ENCODE data around the gene SLC31A2. TPM values are rescaled to one million over a fixed set of nuclear protein-coding genes. Genes with fewer than 3 reads are reported as not detected.

The SLC31A2 gene
- total RNA-seq, 8 experiments from 2014 or later, result 0.87 to 10.1 (median 1.7) TPM

DNA sequence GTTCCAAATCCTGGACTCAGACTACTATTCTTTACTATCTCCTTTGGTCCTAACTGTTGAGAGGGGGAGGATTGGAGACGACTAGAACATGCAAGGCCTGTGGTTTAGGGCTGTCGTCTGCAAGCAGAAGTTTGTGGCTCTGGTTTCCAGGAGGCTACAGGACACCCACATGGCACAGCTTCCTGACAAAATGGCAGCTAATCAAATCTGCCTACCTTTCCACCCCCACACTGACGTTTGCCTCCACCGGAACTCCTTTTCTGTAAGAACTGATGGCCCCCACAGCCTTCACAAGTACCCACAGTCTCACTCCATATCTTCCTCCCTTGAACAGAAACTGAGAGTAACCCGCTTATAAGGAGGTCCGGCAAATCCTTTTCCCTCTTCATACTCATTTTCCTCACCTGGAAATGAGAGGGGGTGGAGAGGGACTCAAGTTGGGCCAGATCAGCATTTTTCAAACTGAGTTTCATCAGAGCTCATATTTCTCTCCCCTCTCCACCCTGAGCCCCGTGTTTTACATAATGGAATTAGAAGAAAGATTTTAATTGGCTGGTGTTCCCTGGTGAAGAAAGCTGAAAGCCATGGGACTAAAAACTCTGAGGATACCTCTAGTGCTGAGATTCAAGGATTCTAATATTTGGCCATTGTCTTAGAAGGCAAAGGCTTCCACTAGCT lies 5.2 kb downstream of the SLC31A2 start:
- H3K4me1 ChIP-seq (replicated peaks in 1 of 2), result peaks cover under 1 to 11% of the 10 kb centered on the region in 2 donors
- no peak overlapping the region for H3K27ac ChIP-seq
- in situ Hi-C loops (cut with MboI; ENCODE audit: low pct_unique_long_range_greater_than_20kb in 2 of 9, low sequenced_read_pairs in 9 of 9, unreplicated experiment in 9 of 9), result no loop called here
- H3K4me3 ChIP-seq, result no peak overlapping the region
- ATAC-seq (replicated peaks in 6 of 8), result peak in 3 of 8 experiments; percentile 19 to 58 (median 48)
- WGBS, 10 experiments, result 20 to 66% (median 50%) methylated on average over 1 to 7 of the region's 7 CpGs; no CpG with 5 or more reads in 1 of the 10 experiments

DNA sequence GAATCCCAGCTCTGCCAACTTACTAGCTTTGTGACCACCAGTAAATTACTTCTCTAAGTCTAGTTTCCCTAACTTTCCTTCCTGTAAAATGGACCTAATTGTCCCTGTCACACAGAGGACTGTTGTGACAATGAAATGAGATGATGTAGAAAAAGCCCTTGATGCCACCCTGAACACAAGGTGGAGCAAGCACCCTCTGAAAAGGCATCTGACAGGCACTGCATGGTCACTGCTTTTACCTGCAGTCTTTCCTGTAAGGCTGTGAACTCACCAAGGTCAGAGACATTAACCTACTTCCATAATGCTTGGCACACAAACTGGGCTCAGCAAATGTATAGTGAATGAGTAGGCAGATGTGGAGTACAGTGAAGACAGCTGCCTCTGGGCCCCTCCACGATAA lies 6.1 kb downstream of the SLC31A2 start:
- ATAC-seq (replicated peaks in 6 of 8), result no peak
- peaks cover 5 to 14% of the 10 kb centered on the region in 2 donors for H3K4me1 ChIP-seq (replicated peaks in 1 of 2)
- in situ Hi-C loops (cut with MboI; ENCODE audit: low pct_unique_long_range_greater_than_20kb in 2 of 9, low sequenced_read_pairs in 9 of 9, unreplicated experiment in 9 of 9), result no loop called here
- no peak overlapping the region for H3K4me3 ChIP-seq
- 0 to 83% (median 80%) methylated on average over 1 of the region's 1 CpG; no CpG with 5 or more reads in 7 of the 10 experiments for WGBS, 10 experiments
- no peak overlapping the region for H3K27ac ChIP-seq

DNA sequence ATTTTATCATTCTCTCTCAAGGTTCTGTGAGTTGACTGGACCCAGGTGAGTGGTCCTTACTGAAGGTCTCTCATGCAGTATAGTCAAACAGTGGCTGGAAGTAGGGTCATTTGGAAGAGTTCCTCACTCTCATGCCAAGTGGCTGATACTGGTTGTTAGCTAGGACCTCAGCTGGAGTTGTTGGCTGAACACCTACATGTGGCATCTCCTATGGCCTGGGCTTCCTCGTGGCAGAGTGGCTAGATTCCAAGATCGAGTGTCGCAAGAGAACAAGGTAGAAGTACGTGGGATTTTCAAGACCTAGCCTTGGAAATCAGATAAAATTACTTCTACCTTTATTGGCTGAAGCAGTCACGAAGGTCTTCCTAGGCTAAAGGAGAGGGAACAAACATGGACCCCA lies 7.6 kb downstream of the SLC31A2 start:
- Histone ChIP-seq H3K27ac (no peak overlapping the region), H3K4me3 (no peak overlapping the region), H3K4me1 (replicated peaks in 1 of 2) (peaks cover 5 to 14% of the 10 kb centered on the region in 2 donors)
- WGBS, 10 experiments, result 71 to 100% (median 92%) methylated on average over 1 to 5 of the region's 5 CpGs; no CpG with 5 or more reads in 2 of the 10 experiments
- in situ Hi-C loops (cut with MboI; ENCODE audit: low pct_unique_long_range_greater_than_20kb in 2 of 9, low sequenced_read_pairs in 9 of 9, unreplicated experiment in 9 of 9), result no loop called here
- ATAC-seq (replicated peaks in 6 of 8), result no peak

DNA sequence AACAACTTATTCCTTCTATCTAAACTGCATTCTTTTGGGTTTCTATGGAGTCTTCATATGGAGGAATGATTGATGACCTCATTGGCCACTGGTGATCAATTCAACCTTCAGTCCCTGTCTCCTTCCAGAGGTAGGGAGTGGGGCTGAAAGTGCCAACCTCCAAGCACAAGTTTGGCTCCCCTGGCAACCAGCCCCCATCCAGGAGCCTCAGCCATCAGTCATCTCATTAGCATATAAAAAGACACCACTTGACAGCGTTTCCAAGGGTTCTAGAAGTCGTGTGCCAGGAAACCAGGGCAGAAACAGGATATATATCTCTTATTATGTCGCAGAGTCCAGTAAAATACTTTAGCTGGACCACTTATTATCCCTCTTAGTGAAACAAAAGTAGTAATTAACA lies 9.8 kb downstream of the SLC31A2 start:
- Histone ChIP-seq H3K27ac (no peak overlapping the region), H3K4me1 (replicated peaks in 1 of 2) (peaks cover 5 to 14% of the 10 kb centered on the region in 2 donors), H3K4me3 (no peak overlapping the region)
- peak in 5 of 8 experiments; percentile 77 to 92 (median 81) for ATAC-seq (replicated peaks in 6 of 8)
- 0 to 58% (median 24%) methylated on average over 1 to 3 of the region's 3 CpGs; no CpG with 5 or more reads in 4 of the 10 experiments for WGBS, 10 experiments
- in situ Hi-C loops (cut with MboI; ENCODE audit: low pct_unique_long_range_greater_than_20kb in 2 of 9, low sequenced_read_pairs in 9 of 9, unreplicated experiment in 9 of 9), result no loop called here

DNA sequence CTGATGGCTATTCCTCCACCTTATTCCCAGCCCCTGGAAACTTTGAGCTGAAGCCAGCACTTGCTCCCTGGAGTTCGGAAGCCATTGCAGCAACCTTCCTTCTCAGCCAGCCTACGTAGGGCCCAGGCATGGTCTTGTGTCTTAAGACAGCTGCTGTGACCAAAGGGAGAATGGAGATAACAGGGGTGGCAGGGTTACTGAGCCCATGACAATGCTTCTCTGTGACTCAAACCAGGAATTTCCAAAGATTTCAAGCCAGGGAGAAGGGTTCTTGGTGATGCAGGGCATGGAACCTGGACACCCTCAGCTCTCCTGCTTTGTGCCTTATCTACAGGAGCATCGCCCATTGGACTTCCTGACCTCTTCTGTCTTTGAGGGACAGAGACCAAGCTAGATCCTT lies 12.2 kb downstream of the SLC31A2 start:
- Histone ChIP-seq H3K27ac (no peak overlapping the region), H3K4me3 (no peak overlapping the region), H3K4me1 (replicated peaks in 1 of 2) (peaks cover 5 to 14% of the 10 kb centered on the region in 2 donors)
- 0 to 100% (median 100%) methylated on average over 1 to 2 of the region's 3 CpGs; no CpG with 5 or more reads in 4 of the 10 experiments for WGBS, 10 experiments
- in situ Hi-C loops (cut with MboI; ENCODE audit: low pct_unique_long_range_greater_than_20kb in 2 of 9, low sequenced_read_pairs in 9 of 9, unreplicated experiment in 9 of 9), result no loop called here
- no peak for ATAC-seq (replicated peaks in 6 of 8)

DNA sequence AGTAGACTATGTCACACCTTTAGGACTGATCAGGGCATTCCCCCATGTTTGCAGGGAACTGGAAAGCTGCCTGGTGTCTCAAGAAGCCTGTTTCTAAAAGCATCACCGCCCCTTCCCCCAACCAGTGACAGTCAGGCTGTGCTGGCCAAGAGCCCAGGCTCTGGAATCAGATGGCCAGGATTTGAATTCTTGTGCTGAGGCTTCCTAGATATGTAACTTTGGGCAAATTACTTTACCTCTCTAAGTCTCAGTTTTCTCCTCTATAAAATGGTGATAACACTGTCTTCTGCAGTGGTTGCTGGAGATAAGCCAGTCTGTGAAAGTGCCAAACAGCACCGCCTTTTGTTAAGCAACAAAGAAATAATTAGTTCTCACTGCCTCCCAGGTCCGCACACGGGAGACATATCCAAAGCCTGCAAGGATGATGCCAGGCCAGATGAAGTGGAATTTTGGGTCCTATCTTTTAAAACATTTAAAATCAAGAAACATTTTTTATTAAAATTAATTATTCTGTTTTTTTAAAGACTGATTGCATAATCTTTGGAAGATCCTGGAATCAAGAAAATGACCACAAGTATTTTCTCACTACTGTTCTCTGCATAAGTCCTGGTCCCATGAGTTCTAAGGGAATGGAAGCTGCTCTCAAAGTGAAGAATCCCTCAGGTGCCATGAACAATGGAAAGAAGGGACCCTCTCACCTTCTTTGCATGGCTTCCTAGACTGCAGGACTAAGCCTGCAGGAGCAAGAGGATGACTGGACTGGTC lies 13.9 kb downstream of the SLC31A2 start:
- ATAC-seq (replicated peaks in 6 of 8), result peak in 2 of 8 experiments; percentile 32 to 34
- WGBS, 10 experiments, result 40 to 100% (median 82%) methylated on average over 1 to 4 of the region's 4 CpGs; no CpG with 5 or more reads in 3 of the 10 experiments
- in situ Hi-C loops (cut with MboI; ENCODE audit: low pct_unique_long_range_greater_than_20kb in 2 of 9, low sequenced_read_pairs in 9 of 9, unreplicated experiment in 9 of 9), result no loop called here
- no peak overlapping the region for H3K27ac ChIP-seq
- H3K4me3 ChIP-seq, result no peak overlapping the region
- H3K4me1 ChIP-seq (replicated peaks in 1 of 2), result peaks cover 5 to 14% of the 10 kb centered on the region in 2 donors

DNA sequence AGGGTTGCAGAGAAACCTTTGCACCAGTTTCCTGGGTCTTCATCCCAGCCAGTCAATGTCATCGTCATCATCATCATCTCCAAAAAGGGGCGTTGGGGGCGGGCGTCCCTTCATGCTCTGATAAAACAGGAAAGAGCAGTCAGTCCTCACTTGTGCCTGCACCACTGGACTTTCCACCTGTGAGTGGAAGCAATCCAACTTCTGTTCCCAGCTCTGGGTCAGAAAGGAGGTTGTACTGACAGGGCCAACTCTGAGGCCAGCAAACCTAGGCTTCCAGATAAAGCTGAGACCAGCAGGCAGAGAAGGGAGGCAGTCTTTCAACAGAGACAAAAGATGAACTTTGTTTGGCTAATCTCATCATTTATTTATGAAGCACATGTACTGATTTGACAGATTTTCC lies 15.2 kb downstream of the SLC31A2 start:
- WGBS, 10 experiments, result 80 to 100% (median 88%) methylated on average over 2 to 3 of the region's 4 CpGs; no CpG with 5 or more reads in 6 of the 10 experiments
- H3K27ac ChIP-seq, result no peak overlapping the region

DNA sequence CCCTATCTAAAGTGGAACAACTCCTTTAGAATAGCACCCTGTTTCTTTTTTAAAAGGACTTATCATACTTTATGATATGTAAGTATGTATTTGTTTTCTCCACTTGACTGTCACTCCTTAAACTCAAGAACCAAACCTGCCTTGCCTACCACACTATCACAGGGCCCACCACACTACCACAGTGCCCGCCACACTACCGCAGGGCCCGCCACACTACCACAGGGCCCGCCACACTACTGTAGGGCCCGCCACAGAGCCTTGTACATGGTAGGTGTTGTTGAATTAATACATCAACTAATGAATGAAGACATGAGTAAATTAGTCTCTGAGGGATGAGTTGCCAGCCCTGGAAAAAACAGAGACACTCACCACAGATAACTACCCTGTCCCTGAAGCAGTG lies 18.0 kb downstream of the SLC31A2 start:
- 90 to 100% (median 96%) methylated on average over 2 to 5 of the region's 5 CpGs; no CpG with 5 or more reads in 4 of the 10 experiments for WGBS, 10 experiments
- ATAC-seq (replicated peaks in 6 of 8), result no peak

More for the DNA sequence above, 15.2 kb downstream of the SLC31A2 start:
- H3K4me3 ChIP-seq, result no peak overlapping the region
- ATAC-seq (replicated peaks in 6 of 8), result no peak
- peaks cover 3 to 4% of the 10 kb centered on the region in 2 donors for H3K4me1 ChIP-seq (replicated peaks in 1 of 2)
- in situ Hi-C loops (cut with MboI; ENCODE audit: low pct_unique_long_range_greater_than_20kb in 2 of 9, low sequenced_read_pairs in 9 of 9, unreplicated experiment in 9 of 9), result no loop called here

DNA sequence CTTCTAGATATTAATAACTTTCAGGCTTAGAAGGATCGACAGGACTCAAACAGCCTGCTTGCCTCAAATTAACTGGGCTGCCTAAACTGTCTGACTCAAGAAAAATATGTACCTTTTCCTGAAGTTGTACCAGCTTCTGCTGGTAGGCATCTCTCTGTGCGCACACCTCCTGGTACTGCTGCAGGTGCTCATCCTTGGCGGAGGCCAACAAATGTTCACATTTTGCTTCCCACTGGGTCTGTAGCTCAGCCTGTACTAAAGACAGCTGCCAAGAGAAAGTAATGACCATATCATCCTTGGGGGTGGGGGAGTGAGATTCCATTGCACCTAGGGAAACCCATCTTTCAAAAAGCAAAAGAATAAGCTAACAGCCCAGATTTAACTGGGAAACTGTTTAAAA lies 22.5 kb downstream of the SLC31A2 start:
- in situ Hi-C loops (cut with MboI; ENCODE audit: low pct_unique_long_range_greater_than_20kb in 2 of 9, low sequenced_read_pairs in 9 of 9, unreplicated experiment in 9 of 9), result no loop called here
- 80 to 100% (median 97%) methylated on average over 1 to 3 of the region's 3 CpGs; no CpG with 5 or more reads in 2 of the 10 experiments for WGBS, 10 experiments
- no peak overlapping the region for H3K27ac ChIP-seq
- no peak overlapping the region for H3K4me3 ChIP-seq
- no peak for ATAC-seq (replicated peaks in 6 of 8)
- no peaks in the 10 kb centered on the region for H3K4me1 ChIP-seq (replicated peaks in 1 of 2)

More for the DNA sequence above, 18.0 kb downstream of the SLC31A2 start:
- in situ Hi-C loops (cut with MboI; ENCODE audit: low pct_unique_long_range_greater_than_20kb in 2 of 9, low sequenced_read_pairs in 9 of 9, unreplicated experiment in 9 of 9), result no loop called here
- no peak overlapping the region for H3K4me3 ChIP-seq
- no peaks in the 10 kb centered on the region for H3K4me1 ChIP-seq (replicated peaks in 1 of 2)
- no peak overlapping the region for H3K27ac ChIP-seq

DNA sequence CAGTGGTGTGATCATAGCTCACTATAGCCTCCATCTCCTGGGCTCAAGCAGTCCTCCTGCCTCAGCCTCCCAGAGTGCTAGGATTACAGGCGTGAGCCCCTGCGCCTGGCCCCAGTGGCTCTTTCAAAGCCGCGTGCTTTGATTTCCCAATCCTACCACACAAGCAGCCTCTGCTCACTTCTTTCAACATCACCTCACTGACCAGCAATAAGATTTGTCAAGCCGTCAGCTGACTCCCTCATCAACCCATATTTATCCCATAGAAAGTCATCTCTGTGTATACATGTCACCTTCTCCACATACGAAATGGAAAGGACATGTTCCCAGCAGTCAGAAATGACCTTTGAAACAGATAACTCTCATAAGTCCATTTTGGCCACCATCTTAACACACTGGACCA lies 26.0 kb downstream of the SLC31A2 start:
- in situ Hi-C loops (cut with MboI; ENCODE audit: low pct_unique_long_range_greater_than_20kb in 2 of 9, low sequenced_read_pairs in 9 of 9, unreplicated experiment in 9 of 9), result no loop called here
- WGBS, 10 experiments, result 93 to 100% (median 98%) methylated on average over 2 to 6 of the region's 6 CpGs; no CpG with 5 or more reads in 5 of the 10 experiments
- no peaks in the 10 kb centered on the region for H3K4me1 ChIP-seq (replicated peaks in 1 of 2)
- ATAC-seq (replicated peaks in 6 of 8), result no peak
- H3K4me3 ChIP-seq, result no peak overlapping the region
- no peak overlapping the region for H3K27ac ChIP-seq

DNA sequence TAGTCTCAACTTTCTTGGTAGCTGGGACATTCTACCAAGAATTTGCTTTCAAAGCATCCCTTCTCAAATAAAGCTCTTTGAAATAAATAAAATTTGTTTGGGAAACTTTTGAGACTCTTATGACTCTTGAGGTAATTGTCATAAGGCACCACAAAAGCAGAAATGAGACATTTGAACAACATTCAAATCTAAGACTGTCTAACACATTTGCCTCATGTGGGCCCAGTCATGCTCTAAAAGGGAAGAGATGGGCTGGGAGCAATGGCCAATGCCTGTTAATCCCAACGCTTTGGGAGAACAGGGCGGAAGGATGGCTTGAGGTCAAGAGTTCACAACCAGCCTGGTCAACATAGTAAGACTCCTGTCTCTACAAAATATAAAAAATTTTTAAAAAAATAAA lies 26.4 kb downstream of the SLC31A2 start:
- in situ Hi-C loops (cut with MboI; ENCODE audit: low pct_unique_long_range_greater_than_20kb in 2 of 9, low sequenced_read_pairs in 9 of 9, unreplicated experiment in 9 of 9), result no loop called here
- H3K27ac ChIP-seq, result no peak overlapping the region
- no peaks in the 10 kb centered on the region for H3K4me1 ChIP-seq (replicated peaks in 1 of 2)
- ATAC-seq (replicated peaks in 6 of 8), result no peak
- WGBS, 10 experiments, result 80 to 100% (median 100%) methylated on average over 1 to 2 of the region's 2 CpGs; no CpG with 5 or more reads in 2 of the 10 experiments
- no peak overlapping the region for H3K4me3 ChIP-seq

DNA sequence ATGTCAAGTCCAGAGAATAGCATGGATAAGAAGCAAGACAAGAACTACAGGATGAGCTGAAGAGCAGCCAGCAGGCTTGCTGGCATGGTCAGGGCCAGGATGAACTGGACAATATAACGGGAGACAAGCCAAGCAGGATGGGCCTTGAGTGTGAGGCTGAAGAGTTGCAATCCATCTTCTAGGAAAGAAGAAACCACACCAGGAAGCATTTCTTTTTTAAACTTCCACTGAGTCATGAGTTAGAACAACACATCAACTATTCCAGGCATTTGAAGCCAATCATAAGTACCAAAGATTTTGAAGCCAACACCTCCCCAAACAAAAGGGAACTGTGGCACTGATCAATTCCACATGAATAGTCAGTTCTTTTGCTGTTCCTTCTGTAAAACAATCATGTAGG lies 27.3 kb downstream of the SLC31A2 start:
- Histone ChIP-seq H3K4me1 (replicated peaks in 1 of 2) (no peaks in the 10 kb centered on the region), H3K4me3 (no peak overlapping the region), H3K27ac (no peak overlapping the region)
- in situ Hi-C loops (cut with MboI; ENCODE audit: low pct_unique_long_range_greater_than_20kb in 2 of 9, low sequenced_read_pairs in 9 of 9, unreplicated experiment in 9 of 9), result no loop called here
- ATAC-seq (replicated peaks in 6 of 8), result no peak
- 83 to 100% (median 94%) methylated on average over 1 of the region's 1 CpG; no CpG with 5 or more reads in 4 of the 10 experiments for WGBS, 10 experiments

DNA sequence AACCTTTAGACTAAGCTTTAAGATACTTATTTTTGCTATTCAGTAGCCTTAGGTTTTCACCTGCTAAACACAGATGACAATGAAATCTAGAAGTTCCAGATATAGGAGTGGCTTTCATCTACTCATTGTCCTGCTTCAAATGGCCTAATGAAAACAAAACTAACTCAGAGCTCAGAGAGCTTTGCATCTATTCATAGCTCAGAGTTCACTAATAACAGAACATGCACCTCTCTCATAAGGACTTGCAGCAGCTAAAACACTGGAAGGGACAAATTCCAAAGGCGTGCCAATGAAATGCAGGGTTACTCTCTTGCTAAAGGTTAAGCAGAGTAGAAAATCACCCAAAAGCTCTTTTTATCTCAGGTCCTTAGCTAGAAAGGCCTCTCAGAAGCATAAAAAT lies 29.0 kb downstream of the SLC31A2 start:
- H3K4me3 ChIP-seq, result no peak overlapping the region
- 0 to 100% (median 8%) methylated on average over 1 of the region's 1 CpG; no CpG with 5 or more reads in 4 of the 10 experiments for WGBS, 10 experiments
- H3K4me1 ChIP-seq (replicated peaks in 1 of 2), result no peaks in the 10 kb centered on the region
- in situ Hi-C loops (cut with MboI; ENCODE audit: low pct_unique_long_range_greater_than_20kb in 2 of 9, low sequenced_read_pairs in 9 of 9, unreplicated experiment in 9 of 9), result no loop called here
- no peak overlapping the region for H3K27ac ChIP-seq
- no peak for ATAC-seq (replicated peaks in 6 of 8)

Measured in motor neuron (in vitro differentiated cells).